Right lobe of liver (tissue), 6 donors: ENCODE results near the gene CA5A. TPM values are rescaled to one million over a fixed set of nuclear protein-coding genes. Genes with fewer than 3 reads are reported as not detected.
A peak's percentile ranks its signal among the peaks of the same experiment; 100 is the strongest.

Experiments
- ATAC-seq, 4 donors: fragments of 200-7000 bp; cut with Tn5 transposase; one replicate each; pipeline ENCODE4 v1.9.1; 2020; ENCODE audit warnings: mild to moderate bottlenecking in 4 of 4, moderate library complexity in 4 of 4
- DNase-seq, 3 donors: peaks; one replicate each; pipeline ENCODE4 v3.0.0-alpha.2; 2020
- H3K27ac ChIP-seq, 3 donors: fragments of 200-600 bp; one replicate each; pipeline ENCODE4 v1.8.0; 2022
- H3K27me3 ChIP-seq, 2 donors: fragments of 200-600 bp; one replicate each; pipeline ENCODE4 v1.8.0; 2022
- H3K36me3 ChIP-seq, 4 donors: fragments of 200-600 bp; sonication (generic) in 1 of 4; one replicate each; pipeline versions ENCODE4 v1.5.1 to v1.8.0; 2017 to 2022; ENCODE audit warnings: control low read depth in 1 of 4
- H3K4me1 ChIP-seq, 4 donors: fragments of 200-600 bp; sonication (generic) in 1 of 4; one replicate each; pipeline versions ENCODE4 v1.5.1 to v1.8.0; 2017 to 2022; ENCODE audit warnings: control low read depth in 1 of 4
- H3K4me3 ChIP-seq, 3 donors: fragments of 200-600 bp; one replicate each; pipeline ENCODE4 v1.8.0; 2022
- H3K9me3 ChIP-seq, 4 donors: fragments of 200-600 bp; sonication (generic) in 1 of 4; one replicate each; pipeline versions ENCODE4 v1.5.1 to v1.8.0; 2017 to 2022; ENCODE audit warnings: control low read depth in 1 of 4
- CTCF ChIP-seq, 4 donors: fragments of 200-600 bp in 3 of 4; fragments of 450-650 bp in 1 of 4; IDR thresholded peaks; one replicate each; pipeline versions ENCODE4 v1.5.1 to v1.8.0; 2016 to 2022; ENCODE audit warnings: antibody characterized with exemption in 4 of 4, mild to moderate bottlenecking in 2 of 4
- POLR2A ChIP-seq: fragments of 450-650 bp; IDR thresholded peaks from one replicate; pipeline ENCODE4 v1.6.1; 2017; ENCODE audit warnings: antibody characterized with exemption, mild to moderate bottlenecking
- WGBS: methylation state at CpG from one replicate; pipeline ENCODE4 v1.1.6; 2018; ENCODE audit warnings: low coverage, low lambda C conversion rate; ENCODE audit not compliant: insufficient coverage; ENCODE audit errors: missing lambda C conversion rate; 5-methylcytosine and 5-hydroxymethylcytosine counted together
- intact Hi-C, 2 donors: fragments of 100-400 bp; cut with DNase I; formaldehyde crosslinking; loops; one replicate each; pipeline versions ENCODE4 v1.11.2 to v1.14.1; 2022
- total RNA-seq, 6 experiments: library from RNA; depleted of rRNA in 2 of 6; stranded (reverse); fragments of >200 nt in 2 of 6; fragmentation: NEBNext Ultra II Directional in 3 of 6; extraction: Animal tissue kit (Norgen Biotek cat#: 25700) in 3 of 6; gene quantifications; one replicate each; pipeline versions ENCODE4 v1.1.0 to v1.2.4, GENCODE V29; 2016 to 2023
- donor health status: DM: no; HTN: yes; CAD: no.
- donor health status: DM: no; HTN: no; CAD: no.
- donor health status: DM: no; HTN: no; CAD: no.
- donor health status: DM: no; HTN: yes; CAD: no.
- donor health status: DM: no; HTN: yes; CAD: no.

Gene CA5A
- total RNA-seq, 6 experiments from 2014 or later: 26.5 to 59.6 (median 30.2) TPM

- no peaks in the 10 kb centered on the region for H3K27me3 ChIP-seq
- H3K4me1 ChIP-seq: peaks cover 0 to 23% (median 7%) of the 10 kb centered on the region in 4 donors
- no peak for TF ChIP-seq CTCF (IDR thresholded peaks at IDR 0.05)
- no peak for TF ChIP-seq POLR2A
- no peak overlapping the region for H3K4me3 ChIP-seq
- 94% methylated on average over 18 of the region's 34 CpGs for WGBS
- no peaks in the 10 kb centered on the region for H3K9me3 ChIP-seq
- peaks cover 0 to 6% (median 0%) of the 10 kb centered on the region in 4 donors for H3K36me3 ChIP-seq
- intact Hi-C loops: no loop called here
- no peak overlapping the region for H3K27ac ChIP-seq
- DNase-seq (no peak), ATAC-seq (no peak)
Measured at GRCh38 chr16:87957296-87958094, 21.2 kb upstream of the CA5A start.

GRCh38 chr16:87956365-87957231, 20.3 kb upstream of the CA5A start:
- no peak for DNase-seq
- peaks cover 0 to 29% (median 7%) of the 10 kb centered on the region in 4 donors for H3K4me1 ChIP-seq
- intact Hi-C loops: no loop called here
- no peak for TF ChIP-seq POLR2A
- no peak for TF ChIP-seq CTCF (IDR thresholded peaks at IDR 0.05)
- H3K4me3 ChIP-seq: no peak overlapping the region
- no peaks in the 10 kb centered on the region for H3K27me3 ChIP-seq
- no peaks in the 10 kb centered on the region for H3K9me3 ChIP-seq
- peaks cover 0 to 6% (median 0%) of the 10 kb centered on the region in 4 donors for H3K36me3 ChIP-seq
- ATAC-seq: peak in 2 of 4 donors; percentile 7 to 10
- peak overlapping the region in 2 of 3 donors; percentile 43 for H3K27ac ChIP-seq
- WGBS: 34% methylated on average over 12 of the region's 30 CpGs

- no peak for DNase-seq
- Histone ChIP-seq H3K4me1 (peaks cover 0 to 29% (median 7%) of the 10 kb centered on the region in 4 donors), H3K36me3 (peaks cover 0 to 6% (median 0%) of the 10 kb centered on the region in 4 donors), H3K4me3 (no peak overlapping the region), H3K27ac (peak overlapping the region in 2 of 3 donors; percentile 43), H3K9me3 (no peaks in the 10 kb centered on the region), H3K27me3 (no peaks in the 10 kb centered on the region)
- TF ChIP-seq POLR2A: no peak
- TF ChIP-seq CTCF (IDR thresholded peaks at IDR 0.05): no peak
- WGBS: 42% methylated on average over 3 of the region's 3 CpGs
- no peak for ATAC-seq
- intact Hi-C loops: no loop called here
Measured at GRCh38 chr16:87956098-87956364, 19.7 kb upstream of the CA5A start.

GRCh38 chr16:87955302-87956097, 19.2 kb upstream of the CA5A start:
- Histone ChIP-seq H3K36me3 (peaks cover 0 to 6% (median 0%) of the 10 kb centered on the region in 4 donors), H3K27me3 (no peaks in the 10 kb centered on the region), H3K9me3 (no peaks in the 10 kb centered on the region), H3K4me3 (no peak overlapping the region), H3K27ac (peak overlapping the region; percentile 21 to 96 (median 73)), H3K4me1 (peaks cover 0 to 29% (median 7%) of the 10 kb centered on the region in 4 donors)
- TF ChIP-seq POLR2A (no peak), CTCF (IDR thresholded peaks at IDR 0.05) (no peak)
- 55% methylated on average over 17 of the region's 18 CpGs for WGBS
- DNase-seq: no peak
- no peak for ATAC-seq
- intact Hi-C loops: no loop called here
